NCI-H128 (cell line): ENCODE data around the gene DIDO1.
A peak's percentile ranks its signal among the peaks of the same experiment; 100 is the strongest.

Experiments used
- DNase-seq: peaks from one replicate; lab custom pipeline; 2025; ENCODE audit not compliant: unreplicated experiment; lab: John Stamatoyannopoulos, UW

Gene DIDO1

GRCh38 chr20:62838128-62838891, 88.0 kb downstream of the DIDO1 start:
- peak; percentile 9 for DNase-seq

- DNase-seq = no peak
These were observed 88.5 kb downstream of the DIDO1 start for GRCh38 chr20:62837790-62838127.

GRCh38 chr20:62836967-62837490, 89.3 kb downstream of the DIDO1 start:
- DNase-seq = no peak

- no peak for DNase-seq
These were observed 90.1 kb downstream of the DIDO1 start for GRCh38 chr20:62835931-62836861.

- DNase-seq = no peak
These were observed 91.2 kb downstream of the DIDO1 start for GRCh38 chr20:62834967-62835730.

- DNase-seq = no peak
These were observed 93.3 kb downstream of the DIDO1 start for GRCh38 chr20:62832951-62833391.

GRCh38 chr20:62832212-62832922, 93.9 kb downstream of the DIDO1 start:
- no peak for DNase-seq

- DNase-seq = no peak
These were observed 94.5 kb downstream of the DIDO1 start for GRCh38 chr20:62831854-62832211.

GRCh38 chr20:62831361-62831788, 94.9 kb downstream of the DIDO1 start:
- no peak for DNase-seq

GRCh38 chr20:62830821-62831220, 95.5 kb downstream of the DIDO1 start:
- DNase-seq = no peak

- DNase-seq = no peak
These were observed 96.1 kb downstream of the DIDO1 start for GRCh38 chr20:62830251-62830650.

- no peak for DNase-seq
These were observed 96.8 kb downstream of the DIDO1 start for GRCh38 chr20:62829231-62830230.

GRCh38 chr20:62828511-62829230, 97.6 kb downstream of the DIDO1 start:
- no peak for DNase-seq

- DNase-seq = no peak
These were observed 98.3 kb downstream of the DIDO1 start for GRCh38 chr20:62828051-62828450.
